Loucy (cell line): ENCODE data around the gene NKAIN2.
A peak's percentile ranks its signal among the peaks of the same experiment; 100 is the strongest.
"Not testable (repeated sequence)": the region's sequence is repeated elsewhere in the genome, so short reads cannot be mapped to it uniquely, and the experiment has no call there.

Source experiments
- H2AFZ ChIP-seq: fragments of 200-600 bp; sonication (generic); 2 replicates; pipeline ENCODE4 v1.6.0; 2016; ENCODE audit warnings: antibody characterized with exemption, mild to moderate bottlenecking, low read length, moderate library complexity
- H3F3A ChIP-seq: fragments of 200-600 bp; 2 replicates; pipeline ENCODE4 v1.6.0; 2016; ENCODE audit warnings: antibody characterized with exemption, low read depth, mild to moderate bottlenecking
- H3K27me3 ChIP-seq: fragments of 200-600 bp; sonication (generic); 2 replicates; pipeline ENCODE4 v1.6.1; 2014; ENCODE audit warnings: low read length, mild to moderate bottlenecking; ENCODE audit not compliant: insufficient read depth, poor library complexity, severe bottlenecking
- H3K36me3 ChIP-seq: fragments of 200-600 bp; sonication (generic); 2 replicates; pipeline ENCODE4 v1.6.1; 2016; ENCODE audit warnings: low read length; ENCODE audit not compliant: insufficient read depth
- H3K4me1 ChIP-seq: fragments of 200-600 bp; sonication (generic); 2 replicates; pipeline ENCODE4 v1.5.1; 2014; ENCODE audit warnings: low read length, mild to moderate bottlenecking; ENCODE audit not compliant: insufficient read depth, poor library complexity, severe bottlenecking
- H3K4me2 ChIP-seq: fragments of 200-600 bp; sonication (generic); 2 replicates; pipeline ENCODE4 v1.6.0; 2014; ENCODE audit warnings: antibody characterized with exemption, low read length, low read depth, mild to moderate bottlenecking; ENCODE audit not compliant: poor library complexity, severe bottlenecking
- H3K4me3 ChIP-seq: fragments of 200-600 bp; sonication (generic); 2 replicates; pipeline ENCODE4 v1.5.1; 2014; ENCODE audit warnings: low read length, mild to moderate bottlenecking, mixed read lengths; ENCODE audit not compliant: poor library complexity, severe bottlenecking
- H3K79me2 ChIP-seq: fragments of 200-600 bp; sonication (generic); 2 replicates; pipeline ENCODE4 v1.6.1; 2014; ENCODE audit warnings: low read length; ENCODE audit not compliant: insufficient read depth
- H3K9ac ChIP-seq: fragments of 200-600 bp; sonication (generic); 2 replicates; pipeline ENCODE4 v1.6.0; 2014; ENCODE audit warnings: mild to moderate bottlenecking, low read depth, low read length, moderate library complexity; ENCODE audit not compliant: poor library complexity, severe bottlenecking
- H3K9me2 ChIP-seq: fragments of 200-600 bp; sonication (generic); replicated peaks from 2 replicates; pipeline ENCODE4 v1.6.1; 2016; ENCODE audit warnings: low read depth, low read length, mixed read lengths
- H3K9me3 ChIP-seq: fragments of 200-600 bp; sonication (generic); 2 replicates; pipeline ENCODE4 v1.6.1; 2014; ENCODE audit warnings: mild to moderate bottlenecking, antibody characterized with exemption, low read length, low read depth; ENCODE audit not compliant: insufficient read depth
- H4K20me1 ChIP-seq: fragments of 200-600 bp; sonication (generic); 2 replicates; pipeline ENCODE4 v1.6.0; 2014; ENCODE audit warnings: antibody characterized with exemption, low read length, mild to moderate bottlenecking; ENCODE audit not compliant: insufficient read depth, poor library complexity, severe bottlenecking
- CTCF ChIP-seq: fragments of 200-600 bp; sonication (generic); conservative IDR thresholded peaks from 2 replicates; pipeline ENCODE4 v1.5.1; 2014; ENCODE audit warnings: mild to moderate bottlenecking, antibody characterized with exemption, low read length
- EZH2phosphoT487 ChIP-seq: fragments of 200-600 bp; IDR thresholded peaks from 2 replicates; pipeline ENCODE4 v1.6.1; 2018; ENCODE audit warnings: antibody characterized with exemption, mild to moderate bottlenecking, moderate library complexity, borderline replicate concordance

NKAIN2 gene

GRCh38 chr6:124011180-124011579, 207.5 kb downstream of the NKAIN2 start:
- Histone ChIP-seq H3K9me2 (no peaks in the 10 kb centered on the region), H4K20me1 (no peaks in the 10 kb centered on the region), H3K4me1 (peaks cover 33% of the 10 kb centered on the region), H3K79me2 (no peaks in the 10 kb centered on the region), H3K9me3 (no peaks in the 10 kb centered on the region), H3K36me3 (no peaks in the 10 kb centered on the region), H3K27me3 (no peaks in the 10 kb centered on the region), H3F3A (no peaks in the 10 kb centered on the region), H2AFZ (peak overlapping the region; percentile 28; the same call in 1 of the 2 replicates), H3K4me2 (no peak overlapping the region), H3K9ac (no peak overlapping the region), H3K4me3 (no peak overlapping the region)
- TF ChIP-seq CTCF (no peak), EZH2phosphoT487 (no peak)

GRCh38 chr6:124022051-124022450, 218.4 kb downstream of the NKAIN2 start:
- not testable (repeated sequence) for H4K20me1 ChIP-seq, H3K9ac ChIP-seq, H3K27me3 ChIP-seq, H3K9me2 ChIP-seq, H2AFZ ChIP-seq, H3K4me1 ChIP-seq, H3K9me3 ChIP-seq, H3K79me2 ChIP-seq, H3F3A ChIP-seq, H3K4me2 ChIP-seq, H3K4me3 ChIP-seq, H3K36me3 ChIP-seq

GRCh38 chr6:124022641-124023040, 219.0 kb downstream of the NKAIN2 start:
- no peaks in the 10 kb centered on the region for H3F3A ChIP-seq
- TF ChIP-seq CTCF (no peak), EZH2phosphoT487 (no peak)
- no peak overlapping the region for H3K4me2 ChIP-seq
- H4K20me1 ChIP-seq = no peaks in the 10 kb centered on the region
- H3K36me3 ChIP-seq = no peaks in the 10 kb centered on the region
- peaks cover 9% of the 10 kb centered on the region; the same call in 1 of the 2 replicates for H3K9me3 ChIP-seq
- H3K4me1 ChIP-seq = peaks cover 11% of the 10 kb centered on the region
- no peaks in the 10 kb centered on the region for H3K79me2 ChIP-seq
- H3K9me2 ChIP-seq = no peaks in the 10 kb centered on the region
- H3K9ac ChIP-seq = no peak overlapping the region
- H3K4me3 ChIP-seq = no peak overlapping the region
- H3K27me3 ChIP-seq = no peaks in the 10 kb centered on the region
- H2AFZ ChIP-seq = no peak overlapping the region

GRCh38 chr6:124026694-124027093, 223.0 kb downstream of the NKAIN2 start:
- Histone ChIP-seq H4K20me1 (no peaks in the 10 kb centered on the region), H3K9ac (peak overlapping the region; percentile 33), H3K79me2 (no peaks in the 10 kb centered on the region), H3K9me3 (no peaks in the 10 kb centered on the region), H3K4me2 (peak overlapping the region; percentile 40), H3K9me2 (no peaks in the 10 kb centered on the region), H3K27me3 (no peaks in the 10 kb centered on the region), H3F3A (no peaks in the 10 kb centered on the region), H3K36me3 (no peaks in the 10 kb centered on the region), H3K4me3 (no peak overlapping the region), H2AFZ (peak overlapping the region; percentile 89), H3K4me1 (peaks cover 13% of the 10 kb centered on the region)
- TF ChIP-seq EZH2phosphoT487 = no peak
- TF ChIP-seq CTCF = no peak
